Measurements from ENCODE around the gene ARVCF.

The ARVCF gene

DNA sequence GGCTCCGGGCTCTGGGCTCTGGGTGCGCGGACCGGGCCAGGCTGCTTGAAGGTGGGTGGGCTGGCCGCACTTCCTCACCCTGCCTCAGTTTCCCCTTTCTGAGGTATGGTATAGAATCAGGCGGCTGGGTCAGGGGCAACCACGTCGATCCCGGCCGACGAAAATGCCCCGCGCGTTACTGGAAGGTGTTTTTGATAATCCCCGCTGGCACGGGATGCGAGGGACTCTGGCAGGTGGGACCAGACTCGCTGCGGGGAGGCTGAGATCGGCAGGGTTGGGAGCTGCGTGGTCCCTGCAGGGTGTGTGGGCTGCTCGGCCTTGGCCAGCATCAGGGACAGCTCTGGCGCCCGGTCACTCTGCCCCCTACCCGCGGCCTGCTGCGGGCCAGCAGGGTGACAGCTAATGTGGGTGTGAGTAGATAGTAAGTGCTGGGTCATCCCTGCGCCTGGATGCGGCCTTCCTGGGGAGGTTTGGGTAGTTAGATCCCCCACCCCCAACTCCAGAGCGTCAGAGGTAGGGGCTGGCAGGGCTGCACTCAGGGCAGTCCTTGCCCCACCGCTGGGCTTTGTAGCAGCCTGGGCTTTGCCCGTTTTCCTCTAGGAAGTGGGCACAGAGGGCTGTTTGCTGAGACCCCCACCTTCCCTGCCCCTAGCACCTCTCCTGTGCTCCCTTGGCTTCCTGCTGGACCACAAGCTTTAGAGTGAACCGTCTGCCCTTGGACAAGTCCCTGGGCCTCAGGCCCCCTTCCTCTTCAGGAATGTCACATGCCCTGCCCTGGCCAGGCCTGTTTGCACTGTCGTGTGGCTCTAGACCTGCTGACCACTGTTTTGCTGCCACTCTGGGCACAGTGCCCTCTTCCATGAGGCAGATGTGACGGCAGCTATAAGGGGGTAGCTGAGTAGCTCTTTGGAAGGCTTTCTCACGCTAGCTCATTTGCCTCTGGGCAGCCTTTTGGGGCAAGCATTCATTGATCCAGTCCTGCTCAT lies 4.9 kb upstream of the ARVCF start:
- H3K9me3 ChIP-seq (ENCODE audit: control insufficient read depth, insufficient read depth, low read length) = no peaks in the 10 kb centered on the region
- no peak for TF ChIP-seq EZH2phosphoT487 (IDR thresholded peaks at IDR 0.05; ENCODE audit: borderline replicate concordance, low read length)
- TF ChIP-seq, protein P1, sequence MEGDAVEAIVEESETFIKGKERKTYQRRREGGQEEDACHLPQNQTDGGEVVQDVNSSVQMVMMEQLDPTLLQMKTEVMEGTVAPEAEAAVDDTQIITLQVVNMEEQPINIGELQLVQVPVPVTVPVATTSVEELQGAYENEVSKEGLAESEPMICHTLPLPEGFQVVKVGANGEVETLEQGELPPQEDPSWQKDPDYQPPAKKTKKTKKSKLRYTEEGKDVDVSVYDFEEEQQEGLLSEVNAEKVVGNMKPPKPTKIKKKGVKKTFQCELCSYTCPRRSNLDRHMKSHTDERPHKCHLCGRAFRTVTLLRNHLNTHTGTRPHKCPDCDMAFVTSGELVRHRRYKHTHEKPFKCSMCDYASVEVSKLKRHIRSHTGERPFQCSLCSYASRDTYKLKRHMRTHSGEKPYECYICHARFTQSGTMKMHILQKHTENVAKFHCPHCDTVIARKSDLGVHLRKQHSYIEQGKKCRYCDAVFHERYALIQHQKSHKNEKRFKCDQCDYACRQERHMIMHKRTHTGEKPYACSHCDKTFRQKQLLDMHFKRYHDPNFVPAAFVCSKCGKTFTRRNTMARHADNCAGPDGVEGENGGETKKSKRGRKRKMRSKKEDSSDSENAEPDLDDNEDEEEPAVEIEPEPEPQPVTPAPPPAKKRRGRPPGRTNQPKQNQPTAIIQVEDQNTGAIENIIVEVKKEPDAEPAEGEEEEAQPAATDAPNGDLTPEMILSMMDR (IDR thresholded peaks at IDR 0.05; ENCODE audit: low read depth, low read length, poor library complexity, severe bottlenecking) = no peak
- H3K27me3 ChIP-seq (ENCODE audit: control insufficient read depth, low read length) = peaks cover 16% of the 10 kb centered on the region
- no peaks in the 10 kb centered on the region for H3F3A ChIP-seq (ENCODE audit: control insufficient read depth, insufficient read depth)
- H3K79me2 ChIP-seq (ENCODE audit: control insufficient read depth, low read length) = peaks cover 39% of the 10 kb centered on the region
- peaks cover 33% of the 10 kb centered on the region for H3K4me1 ChIP-seq (ENCODE audit: control insufficient read depth, low read length)
- H3K4me3 ChIP-seq (ENCODE audit: low read length) = peak overlapping the region; percentile 88
- H3K27ac ChIP-seq (ENCODE audit: low read depth, low read length) = no peak overlapping the region
- H4K20me1 ChIP-seq (ENCODE audit: control insufficient read depth, insufficient read depth, low read depth, low read length) = peaks cover 14% of the 10 kb centered on the region; the same call in 1 of the 2 replicates
- peaks cover 4% of the 10 kb centered on the region; the same call in 1 of the 2 replicates for H3K36me3 ChIP-seq (ENCODE audit: control insufficient read depth, low read length)
- H3K9me2 ChIP-seq (replicated peaks; ENCODE audit: control insufficient read depth, low read length) = no peaks in the 10 kb centered on the region
- peak overlapping the region; percentile 85 for H3K4me2 ChIP-seq (ENCODE audit: low read length)

DNA sequence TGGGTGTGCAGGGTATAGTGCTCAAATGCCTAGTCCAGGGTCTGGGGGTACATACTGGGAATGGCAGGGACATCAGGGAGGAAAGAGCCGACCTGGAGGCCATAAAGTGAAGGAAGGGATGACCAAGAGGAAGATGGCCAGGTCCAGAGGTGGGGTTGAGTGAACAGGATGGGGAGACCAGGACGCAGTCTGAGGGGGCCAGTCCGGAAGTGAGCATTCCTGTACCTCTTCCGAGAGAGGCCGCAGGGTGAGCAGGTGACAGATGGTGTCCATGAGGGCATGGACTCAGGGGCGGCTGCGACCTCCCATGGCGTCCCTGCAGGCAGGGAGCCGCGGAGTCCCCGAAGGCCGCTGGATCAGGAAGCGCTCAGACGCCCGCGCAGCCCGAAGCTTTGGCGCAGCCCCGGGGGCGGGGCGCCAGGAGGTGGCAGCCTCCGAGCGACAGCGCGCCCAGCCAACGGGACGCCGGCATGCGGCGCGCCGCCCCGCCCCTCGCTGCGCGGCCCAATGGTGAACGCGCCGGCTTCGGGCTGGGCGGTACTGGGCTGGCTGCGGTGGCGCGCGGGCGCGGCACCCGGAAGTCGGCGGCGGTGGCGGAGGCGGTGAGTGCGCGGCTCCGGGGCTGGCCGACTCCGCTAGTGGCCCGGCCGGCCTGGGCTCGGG lies 4.0 kb upstream of the ARVCF start, which contains the start of gene TANGO2:
TSS of gene TANGO2 (plus strand) at position 578 of the 663 bp plus-strand sequence. CDS start 15,689 bp downstream, outside the sequence.
- peak within 1 kb of the TSS; percentile 88 for H3K4me3 ChIP-seq (ENCODE audit: low read length)
- peaks cover 38% of the 10 kb centered on the region for H3K4me1 ChIP-seq (ENCODE audit: control insufficient read depth, low read length)
- H3K27ac ChIP-seq (ENCODE audit: low read depth, low read length) = peak within 1 kb of the TSS; percentile 13; the same call in 1 of the 2 replicates

DNA sequence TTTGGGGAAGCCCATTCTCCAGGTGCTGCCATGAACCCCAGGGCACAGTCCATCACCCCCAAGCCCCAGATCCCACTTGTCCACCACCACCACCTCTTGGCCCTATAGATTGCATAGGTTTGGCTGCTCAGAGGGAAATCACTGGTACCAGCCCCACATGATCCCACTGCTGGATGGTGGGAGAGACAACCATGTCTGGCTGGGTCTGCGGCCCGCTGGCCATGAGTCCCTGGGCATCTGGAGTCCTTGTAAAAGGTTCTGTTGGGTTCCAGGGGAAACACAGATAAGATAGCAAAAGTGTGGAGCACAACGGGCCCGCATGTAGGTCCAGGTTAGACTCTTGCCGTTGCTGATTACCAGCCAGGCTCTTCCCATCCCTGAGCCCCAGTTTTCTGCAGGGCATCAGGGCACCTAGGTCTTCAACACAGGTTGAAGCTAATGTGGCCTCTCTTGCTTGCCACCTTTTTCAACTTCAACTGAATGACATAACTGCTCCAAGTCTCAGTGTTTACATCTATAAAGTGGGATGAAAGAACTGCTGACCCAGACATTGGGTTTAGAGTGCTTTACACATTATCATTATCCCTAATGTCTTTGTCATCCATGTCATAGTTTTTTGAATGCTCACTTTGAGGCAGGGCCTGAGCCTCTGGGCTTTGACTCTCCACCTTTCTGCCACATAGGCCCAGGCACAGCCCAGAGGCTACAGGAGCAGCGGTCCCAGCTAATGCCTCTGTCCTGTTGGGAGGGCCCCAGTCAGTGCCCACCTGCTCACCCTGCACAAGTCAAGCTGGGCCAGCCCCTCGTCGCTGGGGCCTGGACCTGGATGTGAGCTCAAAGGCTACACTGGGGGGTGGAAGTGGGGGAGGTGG lies 3.3 kb upstream of the ARVCF start:
- Histone ChIP-seq H3K27ac (ENCODE audit: low read depth, low read length) (0 out of 2 replicates have a peak overlapping the region, but pooled peaks have one; percentile 13), H3K79me2 (ENCODE audit: control insufficient read depth, low read length) (peaks cover 34% of the 10 kb centered on the region), H3K9me3 (ENCODE audit: control insufficient read depth, insufficient read depth, low read length) (no peaks in the 10 kb centered on the region), H3F3A (ENCODE audit: control insufficient read depth, insufficient read depth) (no peaks in the 10 kb centered on the region), H4K20me1 (ENCODE audit: control insufficient read depth, insufficient read depth, low read depth, low read length) (peaks cover 10% of the 10 kb centered on the region; the same call in 1 of the 2 replicates), H3K27me3 (ENCODE audit: control insufficient read depth, low read length) (peaks cover 31% of the 10 kb centered on the region), H3K36me3 (ENCODE audit: control insufficient read depth, low read length) (peaks cover 4% of the 10 kb centered on the region; the same call in 1 of the 2 replicates), H3K4me3 (ENCODE audit: low read length) (peak overlapping the region; percentile 88), H3K9me2 (replicated peaks; ENCODE audit: control insufficient read depth, low read length) (no peaks in the 10 kb centered on the region), H3K4me1 (ENCODE audit: control insufficient read depth, low read length) (peaks cover 38% of the 10 kb centered on the region), H3K4me2 (ENCODE audit: low read length) (peak overlapping the region; percentile 97)
- TF ChIP-seq, protein P1 (IDR thresholded peaks at IDR 0.05; ENCODE audit: low read depth, low read length, poor library complexity, severe bottlenecking) = no peak
- no peak for TF ChIP-seq EZH2phosphoT487 (IDR thresholded peaks at IDR 0.05; ENCODE audit: borderline replicate concordance, low read length)

More for the DNA sequence above, 4.0 kb upstream of the ARVCF start, which contains the start of gene TANGO2:
- H3K79me2 ChIP-seq (ENCODE audit: control insufficient read depth, low read length) = peaks cover 38% of the 10 kb centered on the region
- no peaks in the 10 kb centered on the region for H3F3A ChIP-seq (ENCODE audit: control insufficient read depth, insufficient read depth)
- TF ChIP-seq EZH2phosphoT487 (IDR thresholded peaks at IDR 0.05; ENCODE audit: borderline replicate concordance, low read length) = no peak
- TF ChIP-seq, protein P1 (IDR thresholded peaks at IDR 0.05; ENCODE audit: low read depth, low read length, poor library complexity, severe bottlenecking) = no peak
- no peaks in the 10 kb centered on the region for H3K9me3 ChIP-seq (ENCODE audit: control insufficient read depth, insufficient read depth, low read length)
- H3K9me2 ChIP-seq (replicated peaks; ENCODE audit: control insufficient read depth, low read length) = no peaks in the 10 kb centered on the region
- peaks cover 4% of the 10 kb centered on the region; the same call in 1 of the 2 replicates for H3K36me3 ChIP-seq (ENCODE audit: control insufficient read depth, low read length)
- peaks cover 11% of the 10 kb centered on the region; the same call in 1 of the 2 replicates for H4K20me1 ChIP-seq (ENCODE audit: control insufficient read depth, insufficient read depth, low read depth, low read length)
- H3K27me3 ChIP-seq (ENCODE audit: control insufficient read depth, low read length) = peaks cover 23% of the 10 kb centered on the region
- peak within 1 kb of the TSS; percentile 97 for H3K4me2 ChIP-seq (ENCODE audit: low read length)
